Activated T-helper 17 cell treated with anti-CD3 and anti-CD28 coated beads, Interleukin-2, amount 50 U/mL, for 72 hours (primary cell): Measurements from ENCODE around the gene FANCG. TPM values are rescaled to one million over a fixed set of nuclear protein-coding genes. Genes with fewer than 3 reads are reported as not detected.
A peak's percentile ranks its signal among the peaks of the same experiment; 100 is the strongest.

Experiments
- ATAC-seq: fragments of 150-1000 bp; cut with Tn5 transposase; replicated peaks from 2 replicates; pipeline ENCODE4 v1.10.0; 2021; ENCODE audit warnings: mild to moderate bottlenecking, moderate library complexity
- H3K27ac Mint-ChIP-seq: one replicate; pipeline ENCODE4 v1.8.0; 2022; ENCODE audit warnings: mixed read lengths
- H3K27me3 Mint-ChIP-seq: one replicate; pipeline ENCODE4 v1.8.0; 2022; ENCODE audit warnings: mixed read lengths
- H3K36me3 Mint-ChIP-seq: one replicate; pipeline ENCODE4 v1.8.0; 2022; ENCODE audit warnings: low read depth, mild to moderate bottlenecking, mixed read lengths
- H3K4me1 Mint-ChIP-seq: one replicate; pipeline ENCODE4 v1.8.0; 2022; ENCODE audit warnings: mixed read lengths
- H3K4me3 Mint-ChIP-seq: one replicate; pipeline ENCODE4 v1.8.0; 2022; ENCODE audit warnings: mild to moderate bottlenecking, mixed read lengths
- H3K9me3 Mint-ChIP-seq: one replicate; pipeline ENCODE4 v1.8.0; 2022; ENCODE audit warnings: mixed read lengths
- total RNA-seq, 2 donors: library from RNA; stranded (reverse); gene quantifications; one replicate each; pipeline ENCODE4 v1.2.3, GENCODE V29; 2022

Gene FANCG
- total RNA-seq, 2 donors from 2014 or later, result 94.2 to 124 TPM

- H3K27me3 Mint-ChIP-seq, result no peaks in the 10 kb centered on the region
- H3K4me3 Mint-ChIP-seq, result no peak overlapping the region
- peaks cover 45% of the 10 kb centered on the region for H3K36me3 Mint-ChIP-seq
- no peaks in the 10 kb centered on the region for H3K9me3 Mint-ChIP-seq
- ATAC-seq, result no peak
- H3K4me1 Mint-ChIP-seq, result peaks cover 17% of the 10 kb centered on the region
- no peak overlapping the region for H3K27ac Mint-ChIP-seq
Observed at GRCh38 chr9:35107297-35108290, 27.9 kb upstream of the FANCG start.

DNA sequence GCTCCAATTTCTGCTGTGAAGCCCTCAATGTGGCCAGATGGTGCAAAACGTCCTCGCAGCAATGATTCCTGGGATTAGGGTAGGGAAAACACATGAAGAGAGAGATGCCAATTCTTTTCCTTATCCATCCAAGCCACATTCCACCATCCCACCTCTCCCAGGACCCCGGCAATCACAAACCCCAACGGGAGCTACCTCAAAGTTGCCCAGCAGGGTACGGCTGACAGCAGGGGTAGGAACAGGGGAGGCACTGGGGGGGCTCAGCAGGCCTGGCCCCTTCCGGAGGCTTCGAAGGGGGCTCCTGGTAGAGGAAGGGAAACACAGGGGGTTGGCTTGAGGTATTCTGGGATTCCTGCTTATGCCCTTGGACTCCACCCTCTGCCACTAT, 26.6 kb upstream of the FANCG start:
- Mint-ChIP-seq H3K27ac (peak overlapping the region; percentile 32), H3K36me3 (peaks cover 57% of the 10 kb centered on the region), H3K4me3 (no peak overlapping the region), H3K9me3 (no peaks in the 10 kb centered on the region), H3K27me3 (no peaks in the 10 kb centered on the region), H3K4me1 (peaks cover 18% of the 10 kb centered on the region)
- no peak for ATAC-seq

DNA sequence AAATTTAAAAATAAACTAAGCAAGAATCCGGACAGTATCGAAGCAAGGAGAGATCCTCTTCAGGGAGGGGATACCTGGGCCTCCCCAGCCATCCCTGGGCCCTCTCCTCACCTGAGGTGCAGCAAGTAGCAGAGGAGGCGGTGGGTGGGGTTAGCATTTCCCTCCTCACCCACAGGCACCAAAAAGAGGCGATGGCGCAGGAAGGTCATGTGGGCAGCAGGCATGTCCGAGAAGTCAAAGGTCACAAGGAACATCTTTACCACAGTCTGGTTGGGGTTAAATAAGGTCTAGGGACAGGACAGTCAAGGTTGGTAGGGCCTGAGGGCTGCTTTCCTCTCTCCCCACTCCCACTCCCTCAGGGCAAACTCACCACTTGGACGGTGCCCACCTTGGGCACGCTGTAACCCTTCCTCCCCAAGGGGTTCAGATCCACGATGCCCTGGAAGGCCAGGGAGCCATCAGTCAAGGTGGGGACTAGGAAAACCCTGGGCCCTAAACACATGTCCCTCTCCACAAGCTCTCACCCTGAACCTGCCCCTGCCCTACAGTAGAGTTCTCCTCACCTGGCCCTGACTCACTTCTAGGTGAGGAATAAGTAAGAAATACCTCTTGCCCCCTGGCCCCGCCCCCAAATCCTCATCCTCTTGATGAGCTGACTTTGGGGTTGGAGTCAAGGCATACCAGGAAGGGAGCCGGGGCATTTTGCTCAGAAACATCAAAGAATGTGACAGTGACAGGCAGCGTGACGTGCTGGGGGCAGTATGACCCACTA, 26.0 kb upstream of the FANCG start:
- Mint-ChIP-seq H3K4me1 (peaks cover 23% of the 10 kb centered on the region), H3K9me3 (no peaks in the 10 kb centered on the region), H3K27me3 (no peaks in the 10 kb centered on the region), H3K27ac (peak overlapping the region; percentile 32), H3K4me3 (no peak overlapping the region), H3K36me3 (peaks cover 62% of the 10 kb centered on the region)
- ATAC-seq, result no peak

DNA sequence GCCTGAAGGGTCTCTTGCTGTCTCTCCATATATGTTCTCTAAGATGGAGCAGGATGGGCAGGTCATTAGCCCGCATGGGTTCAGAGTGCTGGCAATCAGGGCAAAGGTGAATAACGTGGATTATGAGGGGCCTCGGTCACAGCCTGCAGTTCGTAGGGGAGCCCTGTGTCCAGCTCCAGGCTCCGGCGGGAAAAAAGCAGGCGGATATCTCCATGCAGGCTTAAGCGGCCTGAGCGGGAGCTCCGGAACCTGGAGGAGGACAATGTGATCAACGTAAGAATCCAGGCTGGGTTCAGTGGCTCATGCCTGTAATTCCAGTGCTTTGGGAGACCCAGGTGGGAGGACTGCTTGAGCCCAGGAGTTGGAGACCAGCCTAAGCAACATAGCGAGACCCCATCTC, 25.4 kb upstream of the FANCG start:
- H3K27me3 Mint-ChIP-seq, result no peaks in the 10 kb centered on the region

DNA sequence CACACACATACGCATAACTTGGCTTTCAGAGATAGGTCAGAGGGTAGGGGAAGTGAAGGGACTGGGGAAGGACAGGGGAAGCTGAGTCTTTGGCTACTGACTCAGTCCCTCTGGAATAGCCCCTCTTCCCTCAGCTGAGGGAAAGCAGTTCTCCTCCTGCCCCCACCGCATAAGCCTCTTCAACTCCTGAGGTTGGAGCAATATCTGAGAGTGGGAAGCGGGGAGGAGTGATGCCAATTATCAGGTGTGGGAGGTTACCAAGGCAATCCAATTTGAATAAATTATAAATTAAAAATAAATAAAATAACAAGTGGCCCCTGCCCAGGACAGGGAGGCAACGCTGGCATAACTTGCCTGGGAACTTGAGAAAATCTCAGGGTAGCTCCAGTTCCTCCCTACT, 24.8 kb upstream of the FANCG start:
- no peak for ATAC-seq
- Mint-ChIP-seq H3K27ac (peak overlapping the region; percentile 93), H3K4me1 (peaks cover 23% of the 10 kb centered on the region), H3K27me3 (no peaks in the 10 kb centered on the region), H3K4me3 (no peak overlapping the region), H3K36me3 (peaks cover 74% of the 10 kb centered on the region), H3K9me3 (no peaks in the 10 kb centered on the region)

More for the DNA sequence above, 25.4 kb upstream of the FANCG start:
- H3K9me3 Mint-ChIP-seq, result no peaks in the 10 kb centered on the region
- no peak overlapping the region for H3K27ac Mint-ChIP-seq
- ATAC-seq, result no peak
- H3K4me1 Mint-ChIP-seq, result peaks cover 23% of the 10 kb centered on the region
- H3K4me3 Mint-ChIP-seq, result no peak overlapping the region
- H3K36me3 Mint-ChIP-seq, result peaks cover 69% of the 10 kb centered on the region

DNA sequence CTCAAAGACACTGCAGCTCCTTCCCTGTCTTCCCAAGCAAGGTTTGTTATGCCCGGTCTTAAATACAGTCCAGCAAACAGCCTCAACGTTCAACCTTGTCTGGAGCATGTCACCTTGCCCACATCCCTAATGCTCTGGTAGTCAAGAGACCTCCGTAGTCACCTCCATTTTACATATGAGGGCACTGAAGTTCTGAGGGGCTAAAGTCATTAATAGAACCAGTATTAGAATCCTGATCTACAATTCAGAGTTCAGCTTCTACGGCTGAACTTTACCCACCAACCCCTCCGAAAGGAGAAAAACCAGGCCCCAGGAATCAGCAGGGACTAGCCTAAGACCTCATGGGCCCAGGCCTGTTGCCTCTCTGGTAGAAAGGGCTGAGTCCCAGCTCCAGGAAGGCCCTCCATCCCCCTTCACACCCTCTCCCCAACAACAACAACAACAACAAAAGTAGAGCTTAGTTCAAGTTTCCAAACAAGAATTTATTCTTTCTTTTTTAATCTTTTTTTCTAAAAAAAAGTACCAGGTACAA, 24.0 kb upstream of the FANCG start:
- Mint-ChIP-seq H3K9me3 (no peaks in the 10 kb centered on the region), H3K36me3 (peaks cover 83% of the 10 kb centered on the region), H3K27ac (peak overlapping the region; percentile 93), H3K4me1 (peaks cover 23% of the 10 kb centered on the region), H3K4me3 (peak overlapping the region; percentile 85), H3K27me3 (no peaks in the 10 kb centered on the region)
- no peak for ATAC-seq

DNA sequence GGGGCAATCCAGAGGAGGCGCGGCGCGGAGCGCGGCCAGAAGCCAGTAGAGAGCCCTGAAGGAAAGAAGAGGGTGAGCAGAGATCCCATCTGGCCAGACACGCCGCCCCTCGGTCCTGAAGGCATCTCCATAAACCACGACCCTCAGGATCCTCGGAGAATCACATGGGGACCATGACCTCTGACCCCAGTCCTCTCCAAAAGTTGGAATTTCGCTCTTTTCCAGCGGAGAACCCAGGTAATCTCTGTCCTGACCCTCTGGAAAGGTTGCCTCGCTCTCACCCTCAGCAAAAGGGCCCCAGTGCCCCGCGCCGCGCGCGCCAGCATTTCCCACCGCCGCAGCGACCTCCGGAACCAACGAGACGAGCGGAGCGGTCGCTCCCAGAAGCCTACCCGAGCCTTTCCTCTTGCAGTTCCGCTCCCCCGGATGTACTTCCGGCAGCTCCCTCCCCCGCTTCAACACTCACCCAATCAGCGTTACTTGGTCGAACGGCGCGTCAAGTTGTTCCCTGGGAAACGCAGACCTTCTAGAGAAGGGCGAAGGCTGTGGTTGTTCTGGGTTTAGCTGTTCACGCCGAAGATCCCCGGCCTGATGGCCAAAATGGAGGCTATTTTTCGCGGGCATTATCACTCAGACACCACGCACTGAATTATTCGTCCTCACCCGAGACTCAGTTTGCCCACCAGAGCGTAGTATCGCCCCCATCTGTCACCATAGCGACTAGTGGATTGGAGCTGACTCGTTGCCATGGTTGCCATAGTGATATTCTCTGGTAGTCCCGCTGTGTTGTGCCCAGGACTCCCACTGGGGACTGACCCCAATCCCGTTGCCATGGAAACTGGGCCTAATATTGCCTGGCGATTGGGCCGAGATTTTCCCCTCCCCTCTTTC, 23.3 kb upstream of the FANCG start, which contains the start of gene STOML2:
Gene STOML2, minus strand, starts transcription at position 363 of the 891 bp plus-strand sequence. Its CDS starts 37 bp downstream, at position 326.
- Mint-ChIP-seq H3K27me3 (no peaks in the 10 kb centered on the region), H3K4me1 (peaks cover 24% of the 10 kb centered on the region), H3K36me3 (peaks cover 78% of the 10 kb centered on the region), H3K27ac (peak within 1 kb of the TSS; percentile 93), H3K9me3 (no peaks in the 10 kb centered on the region), H3K4me3 (peak within 1 kb of the TSS; percentile 85)
- ATAC-seq, result peak; percentile 100

GRCh38 chr9:35102465-35102768, 22.7 kb upstream of the FANCG start:
- H3K4me1 Mint-ChIP-seq, result peaks cover 30% of the 10 kb centered on the region
- no peaks in the 10 kb centered on the region for H3K9me3 Mint-ChIP-seq
- peaks cover 76% of the 10 kb centered on the region for H3K36me3 Mint-ChIP-seq
- peak overlapping the region; percentile 85 for H3K4me3 Mint-ChIP-seq
- H3K27ac Mint-ChIP-seq, result peak overlapping the region; percentile 93
- H3K27me3 Mint-ChIP-seq, result no peaks in the 10 kb centered on the region
- ATAC-seq, result no peak

GRCh38 chr9:35097573-35097972, 17.8 kb upstream of the FANCG start:
- peak overlapping the region; percentile 84 for H3K4me3 Mint-ChIP-seq
- peak overlapping the region; percentile 44 for H3K27ac Mint-ChIP-seq
- peaks cover 33% of the 10 kb centered on the region for H3K4me1 Mint-ChIP-seq
- H3K27me3 Mint-ChIP-seq, result no peaks in the 10 kb centered on the region
- no peaks in the 10 kb centered on the region for H3K9me3 Mint-ChIP-seq
- ATAC-seq, result no peak
- peaks cover 52% of the 10 kb centered on the region for H3K36me3 Mint-ChIP-seq

- Mint-ChIP-seq H3K4me1 (peaks cover 22% of the 10 kb centered on the region), H3K4me3 (peak within 1 kb of the TSS; percentile 84), H3K27ac (peak within 1 kb of the TSS; percentile 81), H3K9me3 (no peaks in the 10 kb centered on the region), H3K36me3 (peaks cover 48% of the 10 kb centered on the region), H3K27me3 (no peaks in the 10 kb centered on the region)
- peak; percentile 92 for ATAC-seq
Observed at GRCh38 chr9:35096035-35096849, 16.5 kb upstream of the FANCG start, which contains the start of gene PIGO. TSS of gene PIGO (minus strand) at chr9:35096591. CDS start at chr9:35095565, 1,026 bp downstream.

DNA sequence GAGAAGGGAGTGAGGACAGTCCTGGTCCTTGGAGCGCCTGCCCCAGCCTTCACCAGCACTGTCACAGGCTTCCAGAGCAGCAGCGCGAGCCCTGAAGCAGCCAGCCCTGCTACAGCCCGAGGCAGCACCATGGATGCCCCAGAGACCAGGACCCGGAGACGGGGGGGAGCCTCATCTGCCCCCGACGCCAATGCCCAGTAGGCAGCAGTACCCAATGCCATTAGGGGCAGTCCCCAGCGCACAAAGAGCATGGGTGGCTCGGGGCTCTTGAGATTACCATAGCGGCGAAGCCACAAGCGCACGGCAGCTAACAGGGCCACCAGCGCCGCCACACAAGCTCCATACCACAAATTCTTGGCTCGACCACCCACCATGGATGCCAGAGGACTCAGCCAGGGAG, 11.8 kb upstream of the FANCG start:
- Mint-ChIP-seq H3K36me3 (peaks cover 47% of the 10 kb centered on the region), H3K4me3 (no peak overlapping the region), H3K9me3 (no peaks in the 10 kb centered on the region), H3K4me1 (peaks cover 11% of the 10 kb centered on the region), H3K27me3 (no peaks in the 10 kb centered on the region), H3K27ac (no peak overlapping the region)
- no peak for ATAC-seq

DNA sequence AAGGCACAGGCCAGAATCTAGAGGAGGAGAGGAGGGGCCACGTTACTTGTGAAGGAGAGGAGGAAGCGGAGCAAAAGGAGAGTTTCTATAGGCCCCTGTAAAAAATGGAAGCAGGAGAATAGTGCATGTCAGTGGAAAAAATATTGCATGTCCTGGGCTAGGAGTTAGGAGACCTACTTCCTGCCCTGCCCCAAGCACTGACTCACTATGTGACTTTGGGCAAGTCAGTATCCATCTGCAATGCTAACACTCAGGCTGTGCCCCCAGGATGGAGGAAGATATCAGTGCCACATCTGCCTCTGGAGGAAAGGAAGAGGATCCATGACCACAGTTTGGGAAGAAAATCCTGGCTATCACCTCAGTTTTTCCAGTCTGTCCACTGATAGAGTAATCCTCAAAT, 9.7 kb upstream of the FANCG start:
- Mint-ChIP-seq H3K4me1 (peaks cover 3% of the 10 kb centered on the region), H3K36me3 (peaks cover 41% of the 10 kb centered on the region), H3K27ac (peak overlapping the region; percentile 67), H3K9me3 (no peaks in the 10 kb centered on the region), H3K27me3 (no peaks in the 10 kb centered on the region), H3K4me3 (no peak overlapping the region)
- ATAC-seq, result no peak

- ATAC-seq, result no peak
- H3K36me3 Mint-ChIP-seq, result peaks cover 23% of the 10 kb centered on the region
- H3K4me3 Mint-ChIP-seq, result no peak overlapping the region
- no peaks in the 10 kb centered on the region for H3K9me3 Mint-ChIP-seq
- H3K4me1 Mint-ChIP-seq, result no peaks in the 10 kb centered on the region
- no peak overlapping the region for H3K27ac Mint-ChIP-seq
- no peaks in the 10 kb centered on the region for H3K27me3 Mint-ChIP-seq
Observed at GRCh38 chr9:35085078-35085477, 5.3 kb upstream of the FANCG start.
